ENCODE data around the gene FOXK2.
"Not testable (repeated sequence)": the region's sequence is repeated elsewhere in the genome, so short reads cannot be mapped to it uniquely, and the experiment has no call there.

The FOXK2 gene

GRCh38 chr17:82528484-82529265, 9.1 kb downstream of the FOXK2 start:
- in situ Hi-C loops (cut with MboI; ENCODE audit: low sequenced_read_pairs) = no loop called here

DNA sequence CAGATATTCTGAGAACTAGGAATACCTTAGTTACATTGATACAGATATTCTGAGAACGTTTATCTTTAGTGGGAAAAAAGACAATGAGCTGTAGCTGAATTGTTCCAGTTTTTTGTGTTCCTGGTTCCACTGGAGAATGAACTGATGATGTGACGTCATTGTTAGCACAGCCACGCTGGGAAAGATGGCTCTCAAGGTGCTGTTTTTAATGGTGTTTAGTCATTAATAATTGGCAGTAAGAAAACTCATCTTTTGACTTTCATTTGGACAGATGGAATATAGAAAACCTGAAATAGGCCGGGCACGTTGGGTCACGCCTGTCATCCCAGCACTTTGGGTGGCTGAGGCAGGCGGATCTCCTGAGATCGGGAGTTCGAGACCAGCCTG, 10.4 kb downstream of the FOXK2 start:
- in situ Hi-C loops (cut with MboI; ENCODE audit: low sequenced_read_pairs) = no loop called here

DNA sequence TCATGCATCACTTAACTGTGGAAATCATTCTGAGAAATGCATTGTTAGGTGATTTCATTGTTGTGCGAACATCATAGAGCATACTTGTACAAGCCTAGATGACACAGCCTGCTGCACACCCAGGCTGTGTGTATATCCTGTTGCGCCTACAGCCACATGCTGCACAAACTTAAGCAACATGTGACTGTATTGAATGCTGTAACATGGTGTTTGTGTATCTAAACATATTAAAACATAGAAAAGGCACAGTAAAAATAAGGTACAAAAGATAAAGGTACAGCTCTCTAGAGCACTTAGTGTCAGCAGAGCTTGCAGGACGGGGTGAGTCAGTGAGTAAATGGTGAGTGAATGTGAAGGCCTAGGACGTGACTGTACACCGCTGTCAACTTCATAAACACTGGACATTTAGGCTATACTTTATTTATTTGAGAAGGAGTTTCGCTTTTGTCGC, 11.9 kb downstream of the FOXK2 start:
- in situ Hi-C loops (cut with MboI; ENCODE audit: low sequenced_read_pairs) = no loop called here

DNA sequence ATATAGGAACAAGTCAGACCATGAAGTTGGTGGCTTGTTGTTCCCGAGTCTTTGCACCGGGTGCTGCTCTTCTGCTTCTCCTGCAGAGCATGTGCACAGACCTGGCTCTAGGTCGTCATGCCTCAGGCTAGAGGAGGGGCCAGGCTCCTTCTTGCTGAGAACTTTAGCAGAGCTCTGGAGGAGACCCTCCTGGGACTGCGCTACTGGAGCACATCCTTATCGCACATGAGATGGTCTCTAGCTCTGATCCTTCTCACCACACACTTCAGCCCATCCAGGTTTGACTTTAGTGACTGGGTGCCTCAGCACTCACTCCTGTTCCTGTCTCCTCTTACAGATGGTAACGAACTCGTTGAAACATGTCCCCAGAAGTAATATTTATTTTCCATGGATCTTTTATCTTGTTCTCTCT, 14.9 kb downstream of the FOXK2 start:
- in situ Hi-C loops (cut with MboI; ENCODE audit: low sequenced_read_pairs) = no loop called here

- in situ Hi-C loops (cut with MboI; ENCODE audit: low sequenced_read_pairs) = no loop called here
These were observed 17.1 kb downstream of the FOXK2 start for GRCh38 chr17:82536512-82537201.

GRCh38 chr17:82537228-82537627, 17.7 kb downstream of the FOXK2 start:
- in situ Hi-C loops (cut with MboI; ENCODE audit: low sequenced_read_pairs) = not testable (repeated sequence)

- in situ Hi-C loops (cut with MboI; ENCODE audit: low sequenced_read_pairs) = not testable (repeated sequence)
These were observed 19.5 kb downstream of the FOXK2 start for GRCh38 chr17:82539076-82539475.

DNA sequence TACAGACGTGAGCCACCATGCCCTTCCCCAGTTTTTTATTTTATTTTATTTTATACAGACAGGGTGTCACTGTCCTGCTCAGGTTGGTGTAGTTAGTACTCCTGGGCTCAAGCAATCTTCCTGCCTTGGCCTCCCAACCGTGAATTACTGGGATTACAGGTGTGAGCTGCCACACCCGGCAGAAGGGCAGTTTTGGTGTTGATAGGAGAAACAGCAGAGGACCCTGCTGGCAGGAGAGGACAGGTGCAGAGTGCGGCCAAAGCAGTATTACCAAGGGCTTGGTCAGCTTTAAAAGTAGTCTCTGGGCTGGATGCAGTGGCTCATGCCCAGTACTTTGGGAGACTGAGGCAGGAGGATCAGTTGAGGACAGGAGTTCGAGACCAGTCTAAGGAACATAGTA, 22.9 kb downstream of the FOXK2 start:
- in situ Hi-C loops (cut with MboI; ENCODE audit: low sequenced_read_pairs) = no loop called here

GRCh38 chr17:82544431-82545070, 25.0 kb downstream of the FOXK2 start:
- in situ Hi-C loops (cut with MboI; ENCODE audit: low sequenced_read_pairs) = no loop called here

- in situ Hi-C loops (cut with MboI; ENCODE audit: low sequenced_read_pairs) = no loop called here
These were observed 25.5 kb downstream of the FOXK2 start for GRCh38 chr17:82545071-82545462.

- in situ Hi-C loops (cut with MboI; ENCODE audit: low sequenced_read_pairs) = no loop called here
These were observed 28.4 kb downstream of the FOXK2 start for GRCh38 chr17:82547981-82548380.

DNA sequence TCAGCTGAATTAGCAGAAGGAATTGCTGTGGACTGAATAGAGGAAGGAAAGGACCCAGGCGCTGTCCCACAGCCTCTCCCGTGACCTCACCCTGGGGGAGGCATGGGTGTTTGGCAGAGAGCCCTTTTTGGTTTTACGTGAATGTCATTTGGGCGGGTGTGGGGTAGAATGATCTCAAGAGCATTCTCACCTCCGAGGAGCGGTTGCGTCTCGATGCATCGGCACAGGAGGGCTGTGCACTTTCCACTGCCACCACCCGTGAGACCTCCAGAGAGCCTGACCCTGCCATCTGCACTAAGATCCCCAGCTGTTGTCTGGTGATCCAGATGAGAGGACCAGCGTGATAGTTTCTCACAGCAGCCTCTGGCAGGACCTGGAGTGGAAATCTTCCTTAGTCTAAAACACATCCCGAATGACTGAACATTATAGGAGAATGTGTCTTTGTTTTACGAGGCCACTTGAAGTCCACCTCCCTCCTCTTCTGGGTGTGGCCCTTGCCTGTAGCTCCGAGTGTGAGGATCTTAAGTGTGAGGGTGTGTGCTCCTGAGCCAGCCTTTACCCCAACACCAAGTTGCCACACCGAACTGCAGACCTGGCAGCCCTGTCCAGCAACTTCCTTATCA, 29.3 kb downstream of the FOXK2 start:
- in situ Hi-C loops (cut with MboI; ENCODE audit: low sequenced_read_pairs) = no loop called here

- in situ Hi-C loops (cut with MboI; ENCODE audit: low sequenced_read_pairs) = no loop called here
These were observed 32.4 kb downstream of the FOXK2 start for GRCh38 chr17:82551779-82552457.

DNA sequence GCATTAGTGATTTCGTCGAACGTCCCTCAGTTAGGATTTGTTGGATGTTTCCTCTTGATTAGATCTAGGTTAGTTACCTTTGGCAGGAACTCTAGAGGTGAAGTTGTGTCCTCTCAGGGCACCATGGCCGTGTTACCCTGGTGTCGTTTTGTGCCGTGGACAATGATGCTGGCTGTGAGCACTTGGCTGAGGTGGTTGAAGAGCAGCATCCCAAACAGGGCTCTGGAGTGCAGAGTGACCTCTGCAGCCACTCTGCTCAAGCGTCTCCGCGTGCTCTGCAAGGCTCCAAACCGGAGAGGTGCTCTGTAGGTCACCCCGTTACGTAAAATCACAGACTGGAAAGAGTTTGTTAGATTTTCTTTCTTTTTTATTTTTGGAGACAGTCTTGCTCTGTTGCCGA, 33.0 kb downstream of the FOXK2 start:
- in situ Hi-C loops (cut with MboI; ENCODE audit: low sequenced_read_pairs) = no loop called here

DNA sequence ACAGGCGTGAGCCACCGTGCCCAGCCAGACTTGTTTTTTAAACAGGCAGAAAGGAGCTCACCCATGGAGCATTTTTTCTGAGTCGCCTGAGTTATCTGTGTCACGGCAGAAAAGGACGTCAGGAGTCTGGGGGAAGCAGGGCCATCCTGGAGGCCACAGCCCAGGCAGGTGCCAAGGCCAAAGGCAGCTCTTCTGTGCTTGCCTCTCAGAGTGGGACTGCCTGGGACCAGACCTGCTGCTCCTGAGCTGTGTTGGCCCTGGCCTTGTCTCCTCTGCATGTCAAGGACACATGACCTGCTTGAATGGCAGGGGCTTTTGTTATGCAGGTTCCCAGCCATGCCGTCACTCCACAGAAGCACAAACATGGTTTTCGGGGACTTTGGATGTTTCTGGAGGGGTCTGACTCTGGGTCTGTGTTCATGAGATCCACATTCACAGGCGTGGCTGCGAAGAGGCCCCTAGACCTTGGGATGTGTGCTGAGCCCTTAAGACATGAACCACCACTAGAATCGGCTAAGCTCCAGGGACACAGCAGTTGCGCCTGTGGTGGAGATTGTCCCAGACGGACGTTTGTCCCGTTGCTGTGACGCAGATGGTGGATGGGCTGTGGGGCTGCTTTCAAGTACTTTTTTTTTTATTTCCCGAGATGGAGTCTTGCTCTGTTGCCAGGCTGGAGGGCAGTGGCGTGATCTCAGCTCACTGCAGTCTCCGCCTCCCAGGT, 33.8 kb downstream of the FOXK2 start:
- in situ Hi-C loops (cut with MboI; ENCODE audit: low sequenced_read_pairs) = no loop called here

GRCh38 chr17:82557510-82557909, 38.0 kb downstream of the FOXK2 start:
- in situ Hi-C loops (cut with MboI; ENCODE audit: low sequenced_read_pairs) = not testable (repeated sequence)

GRCh38 chr17:82559566-82560251, 40.2 kb downstream of the FOXK2 start:
- in situ Hi-C loops (cut with MboI; ENCODE audit: low sequenced_read_pairs) = no loop called here

- in situ Hi-C loops (cut with MboI; ENCODE audit: low sequenced_read_pairs) = no loop called here
These were observed 40.7 kb downstream of the FOXK2 start for GRCh38 chr17:82560252-82560642.

DNA sequence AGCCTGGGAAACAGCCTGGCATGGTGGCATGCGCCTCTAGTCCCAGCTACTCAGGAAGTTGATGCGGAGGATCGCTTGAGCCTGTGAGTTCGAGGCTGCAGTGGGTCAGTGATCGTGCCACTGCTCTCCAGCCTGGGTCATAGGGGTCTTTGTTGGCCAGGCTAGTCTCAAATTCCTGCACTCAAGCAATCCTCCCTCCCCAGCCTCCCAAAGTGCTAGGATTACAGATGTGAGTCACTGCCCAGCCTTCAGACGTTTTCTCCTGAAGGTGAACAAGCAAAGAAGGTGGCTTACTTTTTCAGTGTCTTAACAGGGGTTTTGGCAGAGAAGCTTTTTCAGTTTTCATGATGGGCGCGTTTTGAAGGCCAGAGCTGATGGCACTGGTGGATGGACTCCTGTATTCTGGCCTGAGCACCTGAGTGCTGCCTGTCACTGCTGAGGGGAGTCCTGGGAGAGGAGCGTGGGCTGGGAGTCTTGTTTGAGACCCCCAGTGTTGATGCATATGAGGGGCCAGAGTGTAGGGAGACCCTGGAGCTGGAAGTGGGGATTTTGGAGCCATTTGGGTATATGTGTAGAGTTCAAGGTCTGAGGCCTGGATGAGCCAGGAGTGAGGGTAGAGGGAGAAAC, 41.4 kb downstream of the FOXK2 start:
- in situ Hi-C loops (cut with MboI; ENCODE audit: low sequenced_read_pairs) = no loop called here

All from HL-60/S4 (cell line).